ENCODE measurements around the gene NDRG4. TPM values are rescaled to one million over a fixed set of nuclear protein-coding genes. Genes with fewer than 3 reads are reported as not detected.

NDRG4 gene
- total RNA-seq, 2 donors from 2014 or later = 13.4 to 359 TPM

DNA sequence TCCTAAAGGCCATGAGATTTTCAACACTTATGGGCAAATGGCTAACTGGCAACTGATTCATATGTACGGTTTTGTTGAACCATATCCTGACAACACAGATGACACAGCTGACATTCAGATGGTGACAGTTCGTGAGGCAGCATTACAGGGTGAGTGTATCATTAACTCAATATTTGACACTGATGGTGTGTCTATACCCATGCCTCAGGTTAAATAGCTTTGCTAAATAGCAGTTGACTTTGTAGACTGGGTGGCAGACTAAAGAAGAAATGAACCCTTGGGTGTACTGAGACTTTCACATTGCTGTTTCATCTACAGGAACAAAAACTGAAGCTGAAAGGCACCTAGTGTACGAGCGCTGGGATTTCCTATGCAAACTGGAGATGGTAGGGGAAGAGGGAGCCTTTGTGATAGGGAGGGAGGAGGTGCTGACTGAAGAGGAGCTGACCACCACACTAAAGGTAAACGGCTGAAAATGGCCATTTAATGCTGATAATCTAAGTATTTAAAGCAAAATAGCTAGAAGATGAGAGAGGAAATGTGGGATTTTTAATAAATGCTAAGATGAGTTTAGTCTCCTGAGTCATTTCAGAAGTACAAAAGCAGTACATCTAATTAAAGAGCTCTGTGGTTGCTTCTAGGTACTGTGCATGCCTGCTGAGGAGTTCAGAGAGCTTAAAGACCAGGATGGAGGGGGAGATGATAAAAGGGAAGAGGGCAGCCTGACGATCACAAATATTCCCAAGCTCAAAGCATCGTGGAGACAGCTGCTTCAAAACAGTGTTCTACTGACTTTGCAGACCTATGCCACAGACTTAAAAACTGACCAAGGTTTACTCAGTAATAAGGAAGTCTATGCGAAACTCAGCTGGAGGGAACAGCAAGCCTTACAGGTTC is 18.4 kb downstream of the NDRG4 start:
- DNase-seq (ENCODE audit: low spot score) = no peak
- 76% methylated on average over 8 of the region's 8 CpGs for WGBS
- no peak overlapping the region for H3K4me3 ChIP-seq
- no peak overlapping the region for H3K27ac ChIP-seq
- H3K36me3 ChIP-seq = peaks cover 3 to 19% of the 10 kb centered on the region in 2 donors
- no peaks in the 10 kb centered on the region for H3K9me3 ChIP-seq
- no peaks in the 10 kb centered on the region for H3K27me3 ChIP-seq (replicated peaks; ENCODE audit: insufficient read depth)
- intact Hi-C loops (cut with DNase I) = loop anchor here (5.0 to 10.0 kb wide), 2 partner anchors 114 to 236 kb away; no protein-coding TSS in a partner anchor
- peaks cover 6% of the 10 kb centered on the region for H3K4me1 ChIP-seq (replicated peaks)
- TF ChIP-seq CTCF (IDR thresholded peaks at IDR 0.05) = no peak
- no peak for TF ChIP-seq POLR2A (IDR thresholded peaks at IDR 0.05)
- no peak for TF ChIP-seq POLR2AphosphoS5 (IDR thresholded peaks at IDR 0.05)

DNA sequence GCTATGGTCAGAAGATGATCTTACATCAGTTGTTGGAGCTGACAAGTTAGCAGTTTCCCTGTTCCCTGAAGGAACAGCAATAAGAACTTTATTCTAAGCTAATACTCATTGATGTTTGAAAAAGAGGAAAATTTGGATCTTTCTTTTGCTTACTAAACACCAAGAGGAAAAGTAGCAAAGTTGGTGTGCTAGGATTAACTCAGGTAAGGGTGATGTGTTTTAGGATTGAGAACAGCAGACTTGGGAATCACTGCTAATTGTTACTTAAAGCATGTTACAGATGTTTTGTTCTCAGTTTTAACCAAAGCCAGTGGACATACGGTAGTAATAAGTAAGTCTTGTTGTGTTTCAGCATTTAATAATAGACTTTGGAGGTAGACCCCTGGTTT is 19.0 kb downstream of the NDRG4 start:
- no peaks in the 10 kb centered on the region for H3K27me3 ChIP-seq (replicated peaks; ENCODE audit: insufficient read depth)
- H3K36me3 ChIP-seq = peaks cover 5 to 19% of the 10 kb centered on the region in 2 donors
- DNase-seq (ENCODE audit: low spot score) = no peak
- H3K4me1 ChIP-seq (replicated peaks) = peaks cover 6% of the 10 kb centered on the region
- no peaks in the 10 kb centered on the region for H3K9me3 ChIP-seq
- intact Hi-C loops (cut with DNase I) = loop anchor here (5.0 to 10.0 kb wide), 2 partner anchors 113 to 236 kb away; no protein-coding TSS in a partner anchor
- TF ChIP-seq POLR2AphosphoS5 (IDR thresholded peaks at IDR 0.05) (no peak), CTCF (IDR thresholded peaks at IDR 0.05) (no peak), POLR2A (IDR thresholded peaks at IDR 0.05) (no peak)
- WGBS = 88% methylated on average over 1 of the region's 1 CpG
- H3K27ac ChIP-seq = no peak overlapping the region
- H3K4me3 ChIP-seq = no peak overlapping the region

GRCh38 chr16:58519707-58520106 is 19.8 kb downstream of the NDRG4 start:
- intact Hi-C loops (cut with DNase I) = loop anchor here (5.0 to 10.0 kb wide), 2 partner anchors 113 to 235 kb away; no protein-coding TSS in a partner anchor
- Histone ChIP-seq H3K27ac (no peak overlapping the region), H3K27me3 (replicated peaks; ENCODE audit: insufficient read depth) (no peaks in the 10 kb centered on the region), H3K4me3 (no peak overlapping the region), H3K4me1 (replicated peaks) (peaks cover 6% of the 10 kb centered on the region), H3K9me3 (no peaks in the 10 kb centered on the region), H3K36me3 (peaks cover 5 to 19% of the 10 kb centered on the region in 2 donors)
- TF ChIP-seq POLR2AphosphoS5 (IDR thresholded peaks at IDR 0.05) = no peak
- no peak for TF ChIP-seq CTCF (IDR thresholded peaks at IDR 0.05)
- no peak for TF ChIP-seq POLR2A (IDR thresholded peaks at IDR 0.05)
- DNase-seq (ENCODE audit: low spot score) = no peak

GRCh38 chr16:58530179-58530578 is 30.2 kb downstream of the NDRG4 start:
- no peak for TF ChIP-seq POLR2A (IDR thresholded peaks at IDR 0.05)
- TF ChIP-seq POLR2AphosphoS5 (IDR thresholded peaks at IDR 0.05) = no peak
- no peak for TF ChIP-seq CTCF (IDR thresholded peaks at IDR 0.05)
- no peak overlapping the region for H3K4me3 ChIP-seq
- no peaks in the 10 kb centered on the region for H3K9me3 ChIP-seq
- no peak overlapping the region for H3K27ac ChIP-seq
- H3K36me3 ChIP-seq = peaks cover 7 to 8% of the 10 kb centered on the region in 2 donors
- H3K4me1 ChIP-seq (replicated peaks) = no peaks in the 10 kb centered on the region
- no peak for DNase-seq (ENCODE audit: low spot score)
- no peaks in the 10 kb centered on the region for H3K27me3 ChIP-seq (replicated peaks; ENCODE audit: insufficient read depth)
- intact Hi-C loops (cut with DNase I) = no loop called here
- 92% methylated on average over 5 of the region's 5 CpGs for WGBS

Data from prostate gland (tissue), 2 donors.